Gastroesophageal sphincter (tissue), 4 donors: ENCODE measurements around the gene CDK9. TPM values are rescaled to one million over a fixed set of nuclear protein-coding genes. Genes with fewer than 3 reads are reported as not detected.

Experiments used
- ATAC-seq: fragments of 150-250 bp; one replicate; pipeline ENCODE4 v1.9.1; 2016; ENCODE audit warnings: mild to moderate bottlenecking, moderate library complexity
- H3K27ac ChIP-seq, 4 donors: fragments of 200-600 bp; sonication (generic) in 3 of 4; 1 replicate in 3 of 4; 2 replicates in 1 of 4; pipeline ENCODE4 v1.5.1; 2016 to 2019
- H3K27me3 ChIP-seq: fragments of 200-600 bp; sonication (generic); one replicate; pipeline ENCODE4 v1.5.1; 2019
- H3K36me3 ChIP-seq, 2 donors: fragments of 200-600 bp; sonication (generic); one replicate each; pipeline ENCODE4 v1.5.1; 2019; ENCODE audit warnings: control low read depth in 1 of 2
- H3K4me1 ChIP-seq, 3 donors: fragments of 200-600 bp; sonication (generic); 1 replicate in 2 of 3; 2 replicates in 1 of 3; pipeline ENCODE4 v1.5.1; 2016 to 2019; ENCODE audit warnings: control low read depth in 2 of 3
- H3K4me3 ChIP-seq, 2 donors: fragments of 200-600 bp; sonication (generic); one replicate each; pipeline ENCODE4 v1.5.1; 2019; ENCODE audit warnings: mild to moderate bottlenecking in 1 of 2, moderate library complexity in 1 of 2
- H3K9me3 ChIP-seq, 3 donors: fragments of 200-600 bp; sonication (generic); one replicate each; pipeline ENCODE4 v1.5.1; 2017 to 2019; ENCODE audit warnings: control low read depth in 2 of 3
- EP300 ChIP-seq: sonication (generic); formaldehyde crosslinking; IDR thresholded peaks from one replicate; pipeline ENCODE4 v1.6.1; 2017; ENCODE audit warnings: antibody characterized with exemption, mild to moderate bottlenecking
- POLR2A ChIP-seq, 2 donors: fragments of 450-650 bp; IDR thresholded peaks; one replicate each; pipeline ENCODE4 v1.6.1; 2017; ENCODE audit warnings: antibody characterized with exemption in 2 of 2, mild to moderate bottlenecking in 2 of 2, moderate library complexity in 1 of 2
- POLR2AphosphoS5 ChIP-seq: sonication (generic); formaldehyde crosslinking; IDR thresholded peaks from one replicate; pipeline ENCODE4 v1.6.1; 2017; ENCODE audit warnings: antibody characterized with exemption
- WGBS, 2 donors: methylation state at CpG; one replicate each; pipeline ENCODE4 v1.1.5; 2018; ENCODE audit warnings: low coverage in 1 of 2; 5-methylcytosine and 5-hydroxymethylcytosine counted together
- total RNA-seq, 4 donors: library from RNA; depleted of rRNA; stranded (reverse); fragments of >200 nt; gene quantifications; one replicate each; pipeline ENCODE4 v1.1.0, GENCODE V29; 2016
- TF ChIP-seq, protein P1 (sequence below), 4 experiments: fragments of 200-600 bp in 2 of 4; fragments of 450-650 bp in 2 of 4; sonication (generic) in 1 of 4; IDR thresholded peaks; one replicate each; pipeline ENCODE4 v1.5.1; 2017 to 2019; ENCODE audit warnings: antibody characterized with exemption in 4 of 4, mild to moderate bottlenecking in 2 of 4, moderate library complexity in 2 of 4

Gene CDK9
- total RNA-seq, 4 donors from 2014 or later = 81.8 to 92.8 (median 86.5) TPM

- no CpG with 5 or more reads among the region's 26 CpGs for WGBS, 2 donors
- peaks cover 0 to 58% (median 19%) of the 10 kb centered on the region in 3 donors for H3K4me1 ChIP-seq
- no peak for ATAC-seq
- peaks cover 0 to 65% of the 10 kb centered on the region in 2 donors for H3K36me3 ChIP-seq
- H3K27me3 ChIP-seq = no peaks in the 10 kb centered on the region
- H3K9me3 ChIP-seq = no peaks in the 10 kb centered on the region
- no peak overlapping the region for H3K4me3 ChIP-seq
- H3K27ac ChIP-seq = no peak overlapping the region
- TF ChIP-seq POLR2A (IDR thresholded peaks at IDR 0.05) = no peak
- no peak for TF ChIP-seq EP300
- TF ChIP-seq POLR2AphosphoS5 = no peak
- TF ChIP-seq, protein P1, sequence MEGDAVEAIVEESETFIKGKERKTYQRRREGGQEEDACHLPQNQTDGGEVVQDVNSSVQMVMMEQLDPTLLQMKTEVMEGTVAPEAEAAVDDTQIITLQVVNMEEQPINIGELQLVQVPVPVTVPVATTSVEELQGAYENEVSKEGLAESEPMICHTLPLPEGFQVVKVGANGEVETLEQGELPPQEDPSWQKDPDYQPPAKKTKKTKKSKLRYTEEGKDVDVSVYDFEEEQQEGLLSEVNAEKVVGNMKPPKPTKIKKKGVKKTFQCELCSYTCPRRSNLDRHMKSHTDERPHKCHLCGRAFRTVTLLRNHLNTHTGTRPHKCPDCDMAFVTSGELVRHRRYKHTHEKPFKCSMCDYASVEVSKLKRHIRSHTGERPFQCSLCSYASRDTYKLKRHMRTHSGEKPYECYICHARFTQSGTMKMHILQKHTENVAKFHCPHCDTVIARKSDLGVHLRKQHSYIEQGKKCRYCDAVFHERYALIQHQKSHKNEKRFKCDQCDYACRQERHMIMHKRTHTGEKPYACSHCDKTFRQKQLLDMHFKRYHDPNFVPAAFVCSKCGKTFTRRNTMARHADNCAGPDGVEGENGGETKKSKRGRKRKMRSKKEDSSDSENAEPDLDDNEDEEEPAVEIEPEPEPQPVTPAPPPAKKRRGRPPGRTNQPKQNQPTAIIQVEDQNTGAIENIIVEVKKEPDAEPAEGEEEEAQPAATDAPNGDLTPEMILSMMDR (IDR thresholded peaks at IDR 0.05) = no peak
Observed at GRCh38 chr9:127788337-127789011, 2.6 kb downstream of the CDK9 start.

DNA sequence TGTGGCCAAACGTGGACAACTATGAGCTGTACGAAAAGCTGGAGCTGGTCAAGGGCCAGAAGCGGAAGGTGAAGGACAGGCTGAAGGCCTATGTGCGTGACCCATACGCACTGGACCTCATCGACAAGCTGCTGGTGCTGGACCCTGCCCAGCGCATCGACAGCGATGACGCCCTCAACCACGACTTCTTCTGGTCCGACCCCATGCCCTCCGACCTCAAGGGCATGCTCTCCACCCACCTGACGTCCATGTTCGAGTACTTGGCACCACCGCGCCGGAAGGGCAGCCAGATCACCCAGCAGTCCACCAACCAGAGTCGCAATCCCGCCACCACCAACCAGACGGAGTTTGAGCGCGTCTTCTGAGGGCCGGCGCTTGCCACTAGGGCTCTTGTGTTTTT lies 3.3 kb downstream of the CDK9 start:
- Histone ChIP-seq H3K4me3 (no peak overlapping the region), H3K4me1 (peaks cover 0 to 56% (median 14%) of the 10 kb centered on the region in 3 donors), H3K36me3 (peaks cover 0 to 72% of the 10 kb centered on the region in 2 donors), H3K27me3 (no peaks in the 10 kb centered on the region), H3K27ac (no peak overlapping the region), H3K9me3 (no peaks in the 10 kb centered on the region)
- no peak for ATAC-seq
- TF ChIP-seq POLR2AphosphoS5 = no peak
- TF ChIP-seq, protein P1 (IDR thresholded peaks at IDR 0.05) = no peak
- TF ChIP-seq POLR2A (IDR thresholded peaks at IDR 0.05) = no peak
- no peak for TF ChIP-seq EP300
- WGBS, 2 donors = 84 to 90% methylated on average over 11 to 18 of the region's 25 CpGs

- WGBS, 2 donors = 77 to 82% methylated on average over 3 to 8 of the region's 9 CpGs
- Histone ChIP-seq H3K27me3 (no peaks in the 10 kb centered on the region), H3K9me3 (no peaks in the 10 kb centered on the region), H3K27ac (peak overlapping the region in 1 of 4 donors; percentile 4), H3K36me3 (peaks cover 0 to 72% of the 10 kb centered on the region in 2 donors), H3K4me1 (peaks cover 0 to 51% (median 8%) of the 10 kb centered on the region in 3 donors), H3K4me3 (no peak overlapping the region)
- ATAC-seq = no peak
- TF ChIP-seq POLR2A (IDR thresholded peaks at IDR 0.05) (no peak), EP300 (no peak), POLR2AphosphoS5 (no peak)
- TF ChIP-seq, protein P1 (IDR thresholded peaks at IDR 0.05) = no peak
Observed at GRCh38 chr9:127790094-127790855, 4.4 kb downstream of the CDK9 start.

- Histone ChIP-seq H3K4me1 (peaks cover 0 to 56% (median 11%) of the 10 kb centered on the region in 3 donors), H3K27ac (peak overlapping the region in 1 of 4 donors; percentile 9), H3K4me3 (no peak overlapping the region), H3K36me3 (peaks cover 0 to 72% of the 10 kb centered on the region in 2 donors), H3K27me3 (no peaks in the 10 kb centered on the region), H3K9me3 (no peaks in the 10 kb centered on the region)
- no peak for ATAC-seq
- no peak for TF ChIP-seq EP300
- 78% methylated on average over 4 of the region's 4 CpGs; no CpG with 5 or more reads in 1 of the 2 donors for WGBS, 2 donors
Observed at GRCh38 chr9:127791085-127791484, 5.3 kb downstream of the CDK9 start.

- Histone ChIP-seq H3K9me3 (no peaks in the 10 kb centered on the region), H3K4me3 (no peak overlapping the region), H3K4me1 (peaks cover 0 to 57% (median 7%) of the 10 kb centered on the region in 3 donors), H3K36me3 (peaks cover 0 to 67% of the 10 kb centered on the region in 2 donors), H3K27me3 (no peaks in the 10 kb centered on the region), H3K27ac (no peak overlapping the region)
- 51 to 70% methylated on average over 4 to 5 of the region's 7 CpGs for WGBS, 2 donors
- no peak for ATAC-seq
- TF ChIP-seq POLR2A (IDR thresholded peaks at IDR 0.05) (no peak), EP300 (no peak), POLR2AphosphoS5 (no peak)
- TF ChIP-seq, protein P1 (IDR thresholded peaks at IDR 0.05) = no peak
Observed at GRCh38 chr9:127792417-127793031, 6.7 kb downstream of the CDK9 start.
